GM10248 (cell line): ENCODE measurements around the gene PHLPP2.

ENCODE experiments used
- CTCF ChIA-PET: fragments of 300-600 bp; sonication (Branson Sonifier 250); formaldehyde crosslinking; extraction: SDS; loops from one replicate; lab custom pipeline; 2021; ENCODE audit warnings: antibody characterized with exemption; lab: Yijun Ruan, JAX
- POLR2A ChIA-PET: fragments of 350-650 bp; sonication (Branson Sonifier 250); formaldehyde crosslinking; extraction: SDS; loops from one replicate; lab custom pipeline; 2020; ENCODE audit warnings: antibody characterized with exemption; lab: Yijun Ruan, JAX
- DNase-seq: peaks from one replicate; pipeline ENCODE4 v3.0.0; 2012; ENCODE audit errors: extremely low spot score
- CTCF ChIP-seq: IDR thresholded peaks from 2 replicates; pipeline ENCODE4 v1.5.1; 2012; ENCODE audit warnings: mild to moderate bottlenecking, low read depth; ENCODE audit errors: extremely low read depth, missing control alignments, control extremely low read depth

PHLPP2 gene

DNA sequence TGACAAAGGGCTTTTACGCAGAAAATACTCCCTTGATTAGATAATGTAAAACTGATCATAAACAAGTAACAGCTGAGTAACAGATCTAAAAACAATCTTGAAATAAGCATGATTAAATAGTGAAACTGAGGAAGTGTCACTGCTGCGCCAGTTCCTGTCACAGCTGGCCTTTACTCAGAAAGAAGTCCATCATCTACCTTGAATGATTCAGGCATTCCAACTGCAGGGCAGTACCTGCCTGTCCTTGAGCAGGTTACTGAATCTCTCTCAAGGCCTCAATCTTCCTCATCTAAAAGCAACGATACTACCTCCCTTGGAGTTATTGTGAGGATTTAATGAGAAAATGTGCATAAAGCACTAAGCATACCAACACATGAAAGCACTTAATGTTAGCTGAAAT is 12.7 kb downstream of the PHLPP2 start:
- no peak for TF ChIP-seq CTCF
- ChIA-PET POLR2A (no interaction called here), CTCF (interaction anchor here (0.9 to 1.8 kb wide), 3 partner anchors 67 to 212 kb away, joined by 3 to 4 read pairs (median 4); no protein-coding TSS in a partner anchor)
- no peak for DNase-seq

DNA sequence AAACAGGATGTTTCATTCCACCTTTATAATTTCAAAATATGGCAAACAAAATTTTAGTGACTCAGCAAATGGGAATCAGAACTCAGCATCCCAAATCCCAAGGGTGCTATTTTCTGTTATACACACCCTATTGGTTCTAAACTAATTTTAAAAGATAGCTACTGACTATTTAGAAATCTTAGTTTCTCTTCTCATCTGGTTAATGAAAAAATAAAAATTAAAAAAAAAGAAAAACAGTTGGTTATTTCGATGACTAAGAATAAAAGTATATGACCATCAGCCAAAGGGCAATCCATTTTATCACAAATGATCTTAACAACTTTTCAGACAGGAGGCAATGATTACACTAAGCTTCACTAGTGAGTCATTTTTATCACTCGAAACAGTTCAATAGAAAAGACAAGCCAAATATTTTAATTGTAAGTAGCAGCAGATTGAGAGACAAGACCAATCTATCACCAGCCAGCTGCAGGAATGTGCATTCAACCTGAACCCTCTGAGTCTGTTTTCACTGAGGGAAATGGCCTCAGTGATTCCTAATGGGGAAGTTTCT is 15.2 kb downstream of the PHLPP2 start:
- ChIA-PET POLR2A (no interaction called here), CTCF (interaction anchor here (1.4 kb wide), 1 partner anchor 44 kb away, joined by 3 read pairs; no protein-coding TSS in a partner anchor)

GRCh38 chr16:71708696-71709095 is 15.8 kb downstream of the PHLPP2 start:
- no peak for TF ChIP-seq CTCF
- DNase-seq, result no peak
- ChIA-PET CTCF (interaction anchor here (1.4 kb wide), 1 partner anchor 44 kb away, joined by 3 read pairs; no protein-coding TSS in a partner anchor), POLR2A (no interaction called here)

More for the DNA sequence above, 15.2 kb downstream of the PHLPP2 start:
- no peak for DNase-seq
- TF ChIP-seq CTCF, result no peak

DNA sequence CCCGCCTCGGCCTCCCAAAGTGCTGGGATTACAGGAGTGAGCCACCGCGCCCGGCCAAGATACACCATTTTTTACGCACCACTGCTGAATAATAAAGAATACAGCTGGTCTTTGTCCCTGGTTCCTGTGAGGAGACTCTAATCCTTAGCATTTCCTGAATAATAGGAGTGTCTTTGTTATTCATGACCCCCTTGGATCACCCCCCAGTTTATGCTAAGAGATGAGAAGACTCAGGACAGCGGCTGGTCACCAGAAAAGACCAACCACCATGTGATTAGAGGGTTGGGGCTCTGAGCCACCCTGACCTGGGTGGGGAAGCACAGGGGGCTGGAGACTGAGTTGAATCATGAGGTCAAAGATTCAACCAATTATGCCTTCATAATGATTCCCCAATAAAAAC is 17.3 kb downstream of the PHLPP2 start:
- no peak for TF ChIP-seq CTCF
- ChIA-PET CTCF (interaction anchor here (0.9 kb wide), 1 partner anchor 36 kb away, joined by 3 read pairs; no protein-coding TSS in a partner anchor), POLR2A (no interaction called here)
- no peak for DNase-seq

- TF ChIP-seq CTCF, result no peak
- POLR2A ChIA-PET, result no interaction called here
These were observed 18.5 kb downstream of the PHLPP2 start for GRCh38 chr16:71706046-71706445.

GRCh38 chr16:71703333-71703732 is 21.2 kb downstream of the PHLPP2 start:
- ChIA-PET CTCF (no interaction called here), POLR2A (no interaction called here)
- no peak for TF ChIP-seq CTCF
- no peak for DNase-seq

More at GRCh38 chr16:71706046-71706445, 18.5 kb downstream of the PHLPP2 start:
- CTCF ChIA-PET, result no interaction called here
- DNase-seq, result no peak
